M059J (cell line): Measurements from ENCODE around the gene UMOD. TPM values are rescaled to one million over a fixed set of nuclear protein-coding genes. Genes with fewer than 3 reads are reported as not detected.

ENCODE experiments used
- DNase-seq: peaks from one replicate; pipeline ENCODE4 v3.0.0-alpha.2; 2012; ENCODE audit warnings: low read depth
- total RNA-seq: library from RNA; depleted of rRNA; stranded (reverse); fragments of >200 nt; shearing (Covaris generic); gene quantifications from 2 replicates; pipeline ENCODE4 v1.2.3, GENCODE V29; 2014; rRNA removed

UMOD gene
- total RNA-seq, 1 experiment from 2014 or later: not detected

- no peak for DNase-seq
These were observed 50.1 kb downstream of the UMOD start for GRCh38 chr16:20302389-20302788.

- DNase-seq: peak; percentile 2
These were observed 50.7 kb downstream of the UMOD start for GRCh38 chr16:20301840-20302239.

GRCh38 chr16:20300312-20301097, 52.0 kb downstream of the UMOD start:
- DNase-seq: peak; percentile 62

- DNase-seq: no peak
These were observed 54.1 kb downstream of the UMOD start for GRCh38 chr16:20298452-20298851.

- DNase-seq: no peak
These were observed 61.0 kb downstream of the UMOD start for GRCh38 chr16:20291208-20292206.

- DNase-seq: no peak
These were observed 62.9 kb downstream of the UMOD start for GRCh38 chr16:20289571-20289970.

GRCh38 chr16:20285993-20286499, 66.5 kb downstream of the UMOD start:
- no peak for DNase-seq

Other genes with a start within 250 kb of the UMOD start
- gene GP2, start 25.2 kb downstream of the UMOD start, total RNA-seq: not detected in 2 replicates
- not detected in 2 replicates for gene PDILT, start 52.0 kb upstream of the UMOD start, total RNA-seq
- 14.4 and 29.6 TPM in 2 replicates for gene ACSM5, start 56.8 kb upstream of the UMOD start, total RNA-seq
- gene ACSM2A, start 98.8 kb upstream of the UMOD start, total RNA-seq: not detected in 2 replicates
- gene ACSM2B, start 223.7 kb upstream of the UMOD start, total RNA-seq: not detected in 2 replicates